NCI-H345 treated with DMSO at 0.1 percent for 48 hours (cell line): ENCODE results near the gene SDCCAG8.

Source experiments
- DNase-seq: peaks from one replicate; lab custom pipeline; 2025; ENCODE audit not compliant: unreplicated experiment; lab: John Stamatoyannopoulos, UW

The SDCCAG8 gene

GRCh38 chr1:243497939-243498681 lies 242.3 kb downstream of the SDCCAG8 start:
- no peak for DNase-seq

GRCh38 chr1:243499248-243499647 lies 243.4 kb downstream of the SDCCAG8 start:
- DNase-seq: no peak

GRCh38 chr1:243499711-243500110 lies 243.9 kb downstream of the SDCCAG8 start:
- no peak for DNase-seq

- DNase-seq: no peak
Observed at GRCh38 chr1:243500512-243500911, 244.7 kb downstream of the SDCCAG8 start.

- no peak for DNase-seq
Observed at GRCh38 chr1:243501002-243501401, 245.2 kb downstream of the SDCCAG8 start.

GRCh38 chr1:243503155-243503554 lies 247.3 kb downstream of the SDCCAG8 start:
- no peak for DNase-seq

GRCh38 chr1:243505986-243506689 lies 250.3 kb downstream of the SDCCAG8 start:
- DNase-seq: no peak

GRCh38 chr1:243507001-243507671 lies 251.3 kb downstream of the SDCCAG8 start:
- DNase-seq: peak; percentile 41

- no peak for DNase-seq
Observed at GRCh38 chr1:243507672-243508302, 251.9 kb downstream of the SDCCAG8 start.

- no peak for DNase-seq
Observed at GRCh38 chr1:243508303-243508713, 252.5 kb downstream of the SDCCAG8 start.

- DNase-seq: no peak
Observed at GRCh38 chr1:243508943-243509342, 253.1 kb downstream of the SDCCAG8 start.

- no peak for DNase-seq
Observed at GRCh38 chr1:243510928-243511327, 255.1 kb downstream of the SDCCAG8 start.

GRCh38 chr1:243513726-243514491 lies 258.1 kb downstream of the SDCCAG8 start:
- DNase-seq: no peak

GRCh38 chr1:243514927-243515326 lies 259.1 kb downstream of the SDCCAG8 start:
- DNase-seq: no peak

GRCh38 chr1:243520831-243521230 lies 265.0 kb downstream of the SDCCAG8 start:
- DNase-seq: no peak

GRCh38 chr1:243523766-243524165 lies 267.9 kb downstream of the SDCCAG8 start:
- no peak for DNase-seq

GRCh38 chr1:243525085-243525487 lies 269.2 kb downstream of the SDCCAG8 start:
- DNase-seq: no peak

GRCh38 chr1:243526180-243526579 lies 270.3 kb downstream of the SDCCAG8 start:
- no peak for DNase-seq

- DNase-seq: no peak
Observed at GRCh38 chr1:243528459-243529121, 272.7 kb downstream of the SDCCAG8 start.

GRCh38 chr1:243529512-243529911 lies 273.7 kb downstream of the SDCCAG8 start:
- DNase-seq: no peak
